HG03175 (cell line): Measurements from ENCODE around the gene PBOV1.
"Not testable (repeated sequence)": the region's sequence is repeated elsewhere in the genome, so short reads cannot be mapped to it uniquely, and the experiment has no call there.

ENCODE experiments used
- ATAC-seq: cut with Tn5 transposase; IDR thresholded peaks from one replicate; pipeline ENCODE4 v1.9.1; 2021; ENCODE audit warnings: mild to moderate bottlenecking, moderate library complexity; ENCODE audit not compliant: unreplicated experiment

Gene PBOV1

DNA sequence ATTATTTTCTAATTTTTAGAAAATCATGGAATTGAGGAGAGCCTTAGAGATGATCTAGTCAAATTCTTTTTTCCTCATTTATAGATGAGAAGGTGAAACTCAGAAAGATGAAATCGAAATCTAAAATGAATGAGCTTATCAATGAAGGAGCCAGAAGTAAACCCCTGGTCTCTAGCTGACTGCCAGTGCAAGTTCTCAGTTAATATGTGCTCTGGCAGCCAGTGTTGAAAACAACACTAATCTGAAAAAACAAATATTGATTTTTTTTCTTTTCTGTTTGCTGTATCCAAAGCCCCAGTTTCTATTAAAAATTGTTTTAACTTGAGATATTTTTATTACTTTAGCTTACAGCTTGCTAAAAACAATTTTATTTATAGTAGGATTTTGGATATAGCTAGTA lies 21.5 kb upstream of the PBOV1 start:
- ATAC-seq, result no peak

DNA sequence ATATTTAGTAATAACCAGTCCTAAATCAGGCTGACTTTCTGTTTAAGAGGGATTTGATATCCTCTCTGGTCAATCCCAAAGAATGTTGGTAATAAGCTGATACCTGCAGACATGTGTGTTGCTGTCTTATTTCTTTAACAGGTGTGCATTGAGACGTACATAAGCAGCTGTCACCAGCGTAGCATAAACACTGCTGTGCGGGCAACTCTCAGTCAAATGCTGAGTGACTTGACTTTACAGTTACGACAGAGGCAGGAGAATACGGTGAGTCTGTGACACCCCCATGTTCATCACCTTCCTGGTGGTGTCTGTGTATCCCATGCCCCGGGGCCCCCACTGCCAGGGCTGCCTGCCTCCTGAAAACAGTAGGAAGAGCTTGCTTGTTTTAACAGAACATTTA lies 20.1 kb upstream of the PBOV1 start:
- ATAC-seq, result no peak

DNA sequence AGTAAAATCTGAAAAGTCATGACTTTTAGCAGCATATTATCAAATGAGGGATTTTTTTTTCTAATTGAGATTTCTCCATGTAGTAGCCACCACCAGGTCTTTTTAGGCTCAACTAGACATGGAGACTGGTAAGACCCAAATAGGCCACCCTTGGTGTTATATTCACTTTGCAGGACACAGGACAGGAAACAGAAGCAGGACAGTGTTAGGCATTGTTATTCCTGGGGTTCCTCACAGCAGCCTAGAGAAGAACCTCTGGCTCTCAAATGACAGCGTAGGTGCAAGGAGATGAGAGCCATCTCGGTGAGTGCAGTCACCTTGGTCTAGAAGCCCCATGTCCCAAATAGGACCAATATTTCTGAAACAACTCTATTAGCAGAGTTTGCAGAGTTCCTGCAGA lies 19.2 kb upstream of the PBOV1 start:
- no peak for ATAC-seq

DNA sequence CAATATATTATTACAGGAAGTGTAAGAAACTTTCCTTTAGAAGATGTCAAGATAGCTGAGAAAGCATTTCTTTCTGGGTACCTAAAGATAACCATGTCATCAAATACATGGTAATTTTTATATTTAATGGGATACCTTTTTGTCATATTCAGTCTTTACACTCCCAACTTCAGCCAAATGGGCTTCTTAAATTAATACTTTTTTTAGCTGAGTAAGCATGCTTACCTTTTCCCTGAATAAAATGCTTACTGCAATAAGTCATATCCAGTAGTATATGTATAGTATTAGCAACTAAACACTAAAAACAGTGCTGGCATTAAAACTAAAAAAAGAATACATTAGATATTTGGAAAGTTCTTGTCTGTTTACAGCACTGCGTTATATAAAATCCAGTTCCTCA lies 17.4 kb upstream of the PBOV1 start:
- no peak for ATAC-seq

DNA sequence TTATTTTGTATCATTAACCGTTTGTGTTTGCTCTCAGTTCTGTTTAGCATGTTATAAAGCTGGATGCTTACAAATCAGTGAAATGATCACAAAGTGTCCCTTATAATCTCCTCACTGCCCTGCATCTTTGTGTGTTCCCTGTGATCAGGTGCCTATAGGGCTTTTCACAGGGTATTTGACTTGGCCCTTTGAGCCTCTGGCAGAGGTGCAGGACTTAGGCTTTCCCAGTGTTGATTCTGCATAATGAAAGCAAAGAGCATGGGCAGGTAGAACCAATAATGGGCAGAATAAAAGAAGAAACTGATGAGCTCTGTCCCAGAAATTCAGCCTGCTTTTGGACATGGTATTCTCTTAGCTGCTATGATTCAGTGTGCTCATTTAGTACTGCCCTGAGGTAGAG lies 16.9 kb upstream of the PBOV1 start:
- ATAC-seq, result no peak

DNA sequence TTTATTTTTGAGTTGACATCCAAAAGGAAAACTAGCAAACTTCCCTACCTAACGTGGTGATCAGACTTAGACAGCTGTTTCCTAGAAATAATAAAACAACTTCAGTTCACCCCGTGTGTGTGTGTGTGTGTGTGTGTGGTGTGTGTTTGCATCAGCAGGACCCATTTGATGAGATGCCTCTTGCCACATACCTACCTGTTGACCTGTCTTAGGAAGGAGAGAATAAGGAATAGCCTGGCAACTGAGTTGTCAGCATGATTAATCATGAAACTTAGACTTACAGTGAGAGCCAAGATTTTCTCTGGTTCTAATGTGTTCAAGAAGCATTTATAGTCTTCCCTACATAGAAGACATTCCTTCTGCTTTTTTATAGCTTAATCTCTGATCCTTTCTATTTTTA lies 16.1 kb upstream of the PBOV1 start:
- no peak for ATAC-seq

DNA sequence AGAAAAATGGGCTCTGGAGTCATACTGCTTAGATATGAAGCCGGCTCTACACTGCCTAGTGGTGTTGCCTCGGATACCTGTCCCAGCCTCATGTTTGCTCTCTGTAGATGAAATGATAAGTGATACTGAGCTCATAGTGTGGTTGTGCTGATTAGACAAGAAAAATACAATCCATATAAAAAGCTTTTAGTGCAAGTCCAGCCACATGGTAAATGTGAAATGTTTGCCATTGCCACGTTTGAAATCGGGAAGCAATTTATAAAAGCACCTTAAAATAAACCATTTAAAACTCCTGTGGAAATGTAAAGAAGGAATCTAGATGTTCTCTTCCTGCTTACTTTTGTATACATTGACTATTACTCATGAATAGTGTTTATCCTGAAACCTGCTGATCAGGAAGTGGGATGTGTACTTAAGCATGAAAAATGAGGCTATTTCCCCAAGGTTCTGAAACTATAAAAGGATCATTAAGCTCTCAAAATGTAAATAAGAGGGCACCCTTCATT lies 13.1 kb upstream of the PBOV1 start:
- ATAC-seq, result no peak

DNA sequence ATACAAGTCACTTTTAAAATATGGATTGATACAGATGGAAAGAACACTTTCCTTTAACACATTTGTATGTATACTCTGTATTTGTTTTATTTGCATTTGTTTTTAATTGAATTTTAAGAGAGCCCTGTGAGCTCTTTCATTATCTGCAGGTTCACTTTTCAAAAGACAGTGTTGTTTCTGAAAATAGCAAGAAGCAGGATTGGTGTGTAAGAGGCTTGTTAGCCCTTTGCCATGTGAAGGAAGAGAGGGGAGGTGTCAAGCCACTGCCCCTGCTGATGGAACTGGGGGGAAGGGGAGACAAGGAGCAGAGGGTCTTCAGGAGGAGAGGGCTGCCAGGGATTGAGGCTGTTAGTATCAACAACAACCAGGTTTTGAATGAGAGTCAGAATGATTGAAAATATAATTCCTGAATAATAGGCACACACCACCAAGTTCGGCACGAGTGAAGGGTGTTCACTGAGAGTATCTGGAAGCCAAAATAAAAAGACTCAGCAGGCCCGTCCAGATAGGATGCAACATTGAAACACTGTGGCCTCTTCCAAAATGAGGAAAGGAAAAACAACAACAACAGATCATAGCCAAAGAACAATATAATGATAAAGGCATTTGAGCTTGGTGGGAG lies 12.6 kb upstream of the PBOV1 start:
- ATAC-seq, result no peak

DNA sequence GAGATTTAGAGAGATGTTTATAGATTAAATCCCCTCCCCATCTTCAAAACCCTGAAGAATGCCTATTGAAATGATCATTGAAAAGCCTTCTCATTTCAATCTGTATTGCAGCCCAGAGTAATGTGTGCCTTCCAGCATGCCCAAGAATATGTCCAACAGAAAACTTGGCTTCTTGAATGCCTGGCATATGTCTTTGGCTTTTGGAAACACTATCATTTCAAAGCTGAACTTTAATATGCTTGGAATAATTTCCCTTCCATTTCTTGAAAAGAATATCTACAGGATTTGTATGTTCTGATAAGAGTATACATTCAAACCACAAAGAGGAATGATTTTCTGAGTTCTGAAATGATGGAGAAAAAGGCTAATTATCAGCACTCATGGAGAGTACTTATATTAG lies 11.9 kb upstream of the PBOV1 start:
- ATAC-seq, result no peak

DNA sequence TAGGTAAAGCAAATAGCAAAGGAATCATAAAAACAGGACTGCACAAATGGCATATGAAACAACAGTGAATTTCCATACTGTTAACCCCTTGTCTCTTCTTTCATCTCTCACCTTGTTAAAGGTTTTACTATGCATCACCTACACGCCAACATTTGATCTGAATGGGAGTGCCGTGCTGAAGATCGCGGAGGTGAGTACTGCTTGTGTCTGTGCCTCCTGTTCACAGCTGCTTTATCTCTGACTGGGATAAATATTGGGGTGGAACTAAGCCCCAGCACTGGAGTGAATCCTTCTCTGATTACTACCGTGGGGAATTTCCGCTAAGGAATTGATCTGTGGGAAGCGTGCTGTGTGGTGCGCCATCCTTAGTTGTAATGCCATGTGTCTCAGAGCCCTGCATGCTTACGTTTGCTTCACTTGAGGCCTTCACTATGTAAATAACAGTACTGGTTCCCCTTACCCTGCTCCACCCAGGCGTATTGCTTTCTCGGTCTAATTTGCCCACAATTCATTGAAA lies 11.4 kb upstream of the PBOV1 start:
- ATAC-seq, result no peak

DNA sequence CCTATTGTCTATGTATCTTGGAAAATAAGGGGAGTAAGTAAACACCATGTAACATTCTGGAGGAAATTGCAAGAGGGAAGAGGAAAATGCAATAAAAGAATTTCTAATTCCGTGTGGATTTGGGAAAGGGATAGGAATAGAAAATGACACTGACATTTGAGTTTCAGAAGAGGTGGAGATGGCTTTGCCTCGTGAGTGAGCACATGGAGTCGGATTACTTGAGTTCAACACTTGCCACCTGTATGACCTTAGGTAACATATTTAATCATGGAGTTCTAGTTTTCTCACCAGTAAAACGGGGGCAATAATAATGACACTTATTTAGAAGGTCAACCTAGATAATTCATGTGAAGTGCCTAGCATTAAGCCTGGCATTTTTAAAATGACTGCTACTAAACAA lies 10.8 kb upstream of the PBOV1 start:
- ATAC-seq, result no peak

DNA sequence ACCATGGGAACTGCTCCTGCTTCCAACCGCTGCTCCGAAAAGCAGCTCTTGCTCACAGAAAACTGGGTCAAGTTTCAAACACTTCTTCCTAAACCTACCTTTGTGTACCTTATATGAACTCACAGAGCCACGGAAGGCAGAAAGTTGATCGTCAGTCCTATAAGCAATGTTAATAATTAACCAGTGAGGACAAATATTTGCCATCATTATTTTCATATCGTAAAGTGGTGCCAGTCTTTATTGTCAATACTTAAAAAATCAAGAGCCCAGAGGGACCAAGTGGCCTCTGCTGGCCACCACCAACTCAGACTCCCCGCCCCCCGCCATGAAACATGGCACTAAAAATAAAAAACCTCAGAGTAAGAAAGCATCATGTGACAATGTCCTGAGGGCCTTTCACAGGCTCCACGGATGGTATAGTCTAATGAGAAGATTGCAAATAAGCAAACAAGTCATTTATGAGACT lies 9.1 kb upstream of the PBOV1 start:
- no peak for ATAC-seq

DNA sequence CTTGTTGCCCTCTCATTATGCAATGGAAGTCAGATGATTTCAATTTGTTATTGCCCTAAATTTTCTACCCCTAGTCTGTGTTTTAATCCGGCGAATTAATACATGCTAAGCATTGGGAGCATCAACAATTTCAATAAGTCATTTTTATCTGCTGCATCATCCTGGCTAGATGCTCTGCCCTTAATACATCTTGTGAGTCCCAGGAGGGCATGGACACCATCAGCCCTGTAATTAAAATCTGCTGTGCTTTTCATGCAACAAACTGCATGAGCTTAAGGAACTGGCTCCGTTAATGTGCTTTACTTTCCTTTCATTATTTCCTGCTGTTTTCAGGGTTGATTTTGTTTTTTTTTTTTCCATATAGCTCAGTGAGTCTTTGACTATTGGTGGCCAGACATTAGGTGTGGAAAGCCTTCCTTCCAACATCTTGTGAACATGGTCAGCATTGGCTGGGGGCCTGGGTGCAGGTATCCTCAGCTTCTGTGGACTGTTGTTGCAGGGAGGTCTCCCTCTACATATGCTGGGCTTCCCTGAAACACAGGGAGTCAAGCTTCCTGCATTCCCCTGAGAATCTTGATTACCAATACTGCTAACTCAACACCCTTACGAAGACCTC lies 8.5 kb upstream of the PBOV1 start:
- no peak for ATAC-seq

DNA sequence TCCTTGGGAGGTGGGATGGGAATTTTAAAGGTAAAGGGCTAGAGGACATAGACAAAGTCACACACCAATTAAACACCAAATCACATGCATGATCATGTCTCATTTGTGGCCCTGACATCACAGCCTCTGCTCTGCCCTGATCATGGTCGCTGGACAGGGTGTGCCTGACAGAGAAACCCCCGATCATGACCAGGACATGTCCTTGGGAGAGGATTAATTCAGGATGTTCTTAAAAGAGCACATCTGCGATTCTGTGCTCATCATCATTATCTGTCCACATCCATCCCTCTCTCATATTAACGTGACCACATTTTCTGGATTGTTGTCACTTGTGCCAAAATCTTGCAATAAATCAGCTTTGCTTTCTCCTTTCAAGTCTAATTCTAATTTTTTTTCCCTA lies 7.7 kb upstream of the PBOV1 start:
- no peak for ATAC-seq

DNA sequence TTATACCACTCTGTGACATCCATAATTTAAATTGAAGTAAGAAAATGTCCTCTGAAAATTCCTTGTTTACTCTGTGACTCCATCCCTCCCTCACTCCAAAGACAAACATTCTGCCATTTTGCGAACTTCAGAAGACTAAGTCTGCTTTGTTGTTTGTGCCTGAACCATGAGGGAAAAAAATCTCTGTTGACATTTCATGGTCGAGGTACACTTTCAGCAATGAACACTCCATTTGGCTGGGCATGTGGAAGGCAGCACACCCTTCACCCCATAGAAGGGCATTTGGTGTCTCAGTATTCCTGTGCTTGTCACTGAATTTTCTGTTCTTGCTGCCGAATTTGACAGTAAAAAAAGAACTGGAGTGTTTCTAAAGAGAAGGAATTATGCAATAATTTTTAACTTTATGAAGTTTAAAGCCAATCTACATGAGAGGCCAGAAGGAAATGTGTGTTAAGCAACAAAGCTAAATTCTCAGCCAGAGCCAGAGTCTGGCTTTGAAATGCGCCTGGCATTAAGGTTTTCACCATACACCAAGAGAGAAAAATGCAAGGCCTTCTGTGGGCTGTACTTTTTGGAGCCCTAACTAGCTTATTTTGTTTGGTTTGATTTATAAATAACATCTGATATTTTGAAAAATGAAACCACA lies 4.7 kb upstream of the PBOV1 start:
- no peak for ATAC-seq

DNA sequence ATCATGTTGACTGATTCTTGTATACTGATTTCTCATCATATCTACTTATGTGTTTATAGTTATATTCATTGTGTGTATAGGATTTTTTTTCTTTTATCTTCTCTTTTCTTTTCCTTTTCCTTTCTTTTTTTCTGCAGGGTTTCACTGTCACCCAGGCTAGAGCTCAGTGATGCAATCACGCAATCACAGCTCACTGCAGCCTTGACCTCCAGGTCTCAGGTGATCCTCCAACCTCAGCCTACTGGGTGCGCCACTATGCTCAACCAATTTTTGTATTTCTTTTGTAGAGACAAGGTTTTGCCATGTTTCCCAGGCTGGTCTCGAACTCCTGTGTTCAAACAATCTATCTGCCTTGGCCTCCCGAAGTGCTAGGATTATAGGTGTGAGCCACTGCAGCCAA lies 1.6 kb upstream of the PBOV1 start:
- no peak for ATAC-seq

DNA sequence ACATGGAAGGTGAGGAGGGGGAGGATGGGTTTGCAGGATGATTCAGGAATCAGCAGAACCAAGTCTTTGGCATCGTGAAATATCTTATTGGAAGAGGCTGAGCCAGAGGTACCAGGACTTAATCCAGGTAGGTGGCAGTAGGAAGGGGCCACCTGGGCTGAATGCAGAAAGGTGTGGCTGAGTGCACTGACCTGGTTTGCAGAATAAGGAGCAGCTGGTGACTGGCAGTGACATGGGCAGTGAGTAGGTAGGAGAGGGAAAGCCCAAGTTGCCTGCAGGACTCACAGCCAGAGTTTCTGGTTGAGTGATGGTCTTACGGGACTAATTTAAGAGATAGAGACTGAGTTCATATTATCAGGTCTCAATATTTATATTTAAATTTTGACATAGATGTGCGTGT lies 1.1 kb upstream of the PBOV1 start:
- ATAC-seq, result no peak

DNA sequence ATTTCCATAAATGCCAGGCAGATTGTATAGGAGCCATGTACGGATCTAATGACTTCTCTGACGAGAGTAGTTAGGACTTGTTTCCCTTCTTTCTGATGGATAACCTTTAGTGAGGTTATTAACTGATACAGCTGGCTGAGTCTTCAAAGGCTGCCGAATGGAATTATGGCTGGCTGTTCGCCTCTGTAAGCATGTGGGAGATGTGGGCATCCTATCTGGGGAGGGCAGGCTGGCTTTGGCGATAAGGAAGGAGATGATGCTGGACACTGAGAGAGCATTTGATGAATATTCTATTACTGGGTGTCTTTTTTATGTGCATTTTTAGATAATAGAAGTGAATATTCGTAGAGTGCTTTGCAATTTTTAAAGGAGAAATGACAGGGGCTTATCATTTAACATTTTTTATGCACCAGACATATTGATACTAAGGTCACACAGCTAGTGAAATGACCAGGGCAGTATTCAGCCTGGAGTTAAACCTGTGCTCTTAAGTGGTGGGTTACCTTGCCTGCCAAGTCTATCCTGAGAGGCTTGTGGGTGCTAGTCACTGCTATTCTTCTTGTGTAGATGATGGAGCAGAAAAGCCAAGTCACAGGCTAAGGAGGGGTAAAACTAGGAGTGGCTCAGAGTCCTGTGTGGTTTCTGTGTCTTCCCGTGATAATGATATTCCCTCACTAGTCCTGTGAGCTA lies 3.1 kb downstream of the PBOV1 start:
- no peak for ATAC-seq

DNA sequence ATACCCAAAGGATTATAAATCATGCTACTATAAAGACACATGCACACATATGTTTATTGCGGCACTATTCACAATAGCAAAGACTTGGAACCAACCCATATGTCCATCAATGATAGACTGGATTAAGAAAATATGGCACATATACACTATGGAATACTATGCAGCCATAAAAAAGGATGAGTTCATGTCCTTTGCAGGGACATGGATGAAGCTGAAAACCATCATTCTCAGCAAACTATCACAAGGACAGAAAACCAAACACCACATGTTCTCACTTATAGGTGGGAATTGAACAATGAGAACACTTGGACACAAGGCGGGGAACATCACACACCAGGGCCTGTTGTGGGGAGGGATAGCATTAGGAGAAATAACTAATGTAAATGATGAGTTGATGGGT lies 5.8 kb downstream of the PBOV1 start:
- not testable (repeated sequence) for ATAC-seq

DNA sequence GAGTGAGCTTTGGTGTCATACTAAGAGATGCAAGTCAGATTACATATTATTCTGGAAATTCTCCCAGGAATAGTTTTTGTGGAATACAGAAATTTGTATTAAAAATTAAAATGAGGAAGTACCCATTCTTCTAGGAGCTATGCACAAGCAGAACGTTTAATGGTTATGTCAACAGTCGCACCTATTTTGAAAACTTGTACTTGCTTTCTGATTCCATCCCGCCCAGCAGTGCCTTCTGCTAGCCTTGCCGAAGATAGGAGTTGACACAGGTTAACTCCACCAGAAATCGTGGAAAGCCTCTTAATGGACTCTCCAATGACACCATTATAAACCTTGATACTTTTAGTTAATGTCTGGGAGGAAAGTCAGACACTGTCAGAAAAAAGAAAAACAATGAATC lies 6.7 kb downstream of the PBOV1 start:
- no peak for ATAC-seq

DNA sequence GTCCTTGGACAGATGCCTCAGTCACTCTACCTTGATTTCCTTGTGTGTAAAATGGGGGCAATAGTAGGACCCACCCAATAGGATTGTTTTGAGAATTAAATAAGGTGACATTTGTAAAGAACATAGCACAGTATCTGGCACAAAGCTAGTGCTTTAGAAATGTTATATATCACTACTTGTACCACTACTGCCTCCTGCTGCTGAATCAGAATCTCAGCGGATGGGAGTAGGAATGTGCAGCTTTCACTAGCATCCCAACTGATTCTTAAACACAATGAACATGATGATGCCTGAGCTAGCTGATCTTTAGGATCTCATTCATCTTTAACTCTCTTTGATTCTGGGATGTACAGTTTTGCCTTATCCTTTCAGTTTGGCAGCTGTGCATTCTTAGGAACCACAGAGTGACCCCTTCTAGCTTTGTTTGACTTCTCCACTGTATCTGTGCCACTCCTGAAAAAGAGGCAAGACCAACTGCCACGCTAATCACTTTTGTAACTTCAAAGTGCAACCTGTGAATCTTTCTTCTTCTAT lies 7.2 kb downstream of the PBOV1 start:
- ATAC-seq, result no peak
